HT1080 (cell line): ENCODE data around the gene TMEM164. TPM values are rescaled to one million over a fixed set of nuclear protein-coding genes. Genes with fewer than 3 reads are reported as not detected.
A peak's percentile ranks its signal among the peaks of the same experiment; 100 is the strongest.

Experiments
- DNase-seq: peaks from one replicate; pipeline ENCODE4 v3.0.0-alpha.2; 2015; ENCODE audit warnings: low read depth
- total RNA-seq: library from RNA; depleted of rRNA; stranded (reverse); fragments of >200 nt; shearing (Covaris generic); gene quantifications from 2 replicates; pipeline ENCODE4 v1.2.3, GENCODE V29; 2014

The TMEM164 gene
- total RNA-seq, 1 experiment from 2014 or later, result 26.7 TPM

DNA sequence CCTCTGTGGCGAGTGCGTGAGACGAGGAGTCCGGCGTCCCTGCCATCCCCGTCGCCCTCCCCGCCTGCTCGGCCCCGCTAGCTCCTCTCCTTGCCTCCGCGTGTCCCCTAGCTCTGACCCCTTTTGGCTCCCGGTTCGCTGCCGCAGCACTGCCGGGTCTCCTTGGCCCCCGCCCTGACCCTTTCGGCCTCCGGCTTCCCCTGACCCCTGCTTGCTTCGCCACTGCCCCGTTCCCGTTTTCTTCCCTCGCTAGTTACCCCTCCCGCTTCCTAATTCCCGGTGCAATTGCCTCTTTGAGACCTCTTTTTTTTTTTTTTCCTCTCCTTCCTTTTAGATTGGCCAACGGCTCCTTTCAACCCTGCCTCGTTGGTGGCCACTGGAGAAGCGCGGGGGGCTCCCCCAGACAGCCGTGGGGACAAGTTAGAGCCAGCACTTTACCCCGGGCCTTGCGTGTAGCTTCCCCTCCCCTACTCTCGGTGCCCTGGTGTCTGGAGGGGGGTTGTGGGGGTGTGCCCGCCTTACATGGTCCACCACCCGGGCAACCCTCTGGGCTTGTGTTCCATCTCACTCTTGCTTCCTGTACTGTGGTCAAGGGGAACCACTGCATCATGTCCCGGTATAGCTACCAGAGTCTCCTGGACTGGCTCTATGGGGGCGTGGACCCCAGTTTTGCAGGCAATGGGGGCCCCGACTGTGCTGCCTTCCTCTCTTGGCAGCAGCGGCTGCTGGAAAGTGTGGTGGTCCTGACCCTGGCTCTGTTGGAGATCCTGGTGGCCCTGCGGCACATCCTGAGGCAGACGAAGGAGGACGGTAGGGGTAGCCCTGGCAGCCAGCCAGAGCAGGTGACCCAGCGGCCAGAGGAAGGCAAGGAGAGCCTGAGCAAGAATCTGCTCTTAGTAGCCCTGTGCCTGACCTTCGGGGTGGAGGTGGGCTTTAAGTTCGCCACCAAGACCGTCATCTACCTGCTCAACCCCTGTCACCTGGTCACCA, 548 bp downstream of the TMEM164 start:
- DNase-seq, result no peak

DNA sequence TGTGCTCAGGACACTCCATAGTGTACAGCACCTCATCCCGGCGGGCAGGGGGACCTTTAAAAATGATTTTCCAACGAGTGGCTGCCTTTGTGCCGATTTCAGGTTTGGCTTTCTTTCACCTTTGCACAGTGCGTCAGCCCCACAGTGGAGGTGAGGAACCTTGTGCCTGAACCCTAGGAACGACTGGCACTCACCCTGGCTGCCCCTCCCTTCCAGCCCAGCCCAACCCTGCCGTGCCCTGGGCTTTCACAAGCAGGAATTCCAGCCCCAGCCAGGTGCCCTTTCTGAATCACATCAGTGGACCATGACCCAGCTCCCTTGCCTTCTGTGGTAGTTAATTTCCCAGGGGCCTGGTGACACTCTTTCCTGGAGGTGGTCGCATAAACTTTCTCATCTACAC, 1.3 kb downstream of the TMEM164 start:
- DNase-seq, result no peak

DNA sequence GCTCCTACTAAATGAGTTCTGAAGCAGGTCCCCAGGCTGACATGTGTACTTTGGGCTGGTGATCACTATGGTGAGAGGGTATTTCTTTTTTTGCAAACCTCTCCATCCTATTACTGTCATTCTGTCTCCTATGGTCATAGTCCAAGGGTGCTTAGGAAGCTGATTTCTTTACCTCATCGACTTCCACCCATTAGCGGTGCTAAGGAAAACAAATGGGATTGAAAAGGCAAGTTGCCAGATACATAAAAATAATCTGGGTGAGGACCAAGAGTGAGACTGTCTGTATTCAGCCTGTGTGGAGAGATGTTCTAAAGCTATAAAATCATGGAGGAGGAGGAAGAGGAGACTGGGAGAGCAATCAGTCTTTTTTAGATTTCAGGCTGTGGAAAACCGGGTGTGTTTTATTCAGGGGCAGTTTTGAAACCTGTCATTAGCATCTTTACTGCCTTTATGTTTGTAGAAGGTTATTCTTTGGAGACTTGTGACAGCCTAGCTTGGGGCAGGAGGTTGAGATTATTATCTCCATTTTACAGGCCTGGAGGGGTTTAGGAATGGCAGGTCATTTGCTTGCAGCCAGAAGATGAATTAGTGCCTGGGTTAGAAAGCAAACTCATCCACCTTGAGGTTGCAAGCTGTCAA, 1.9 kb downstream of the TMEM164 start:
- DNase-seq, result no peak

DNA sequence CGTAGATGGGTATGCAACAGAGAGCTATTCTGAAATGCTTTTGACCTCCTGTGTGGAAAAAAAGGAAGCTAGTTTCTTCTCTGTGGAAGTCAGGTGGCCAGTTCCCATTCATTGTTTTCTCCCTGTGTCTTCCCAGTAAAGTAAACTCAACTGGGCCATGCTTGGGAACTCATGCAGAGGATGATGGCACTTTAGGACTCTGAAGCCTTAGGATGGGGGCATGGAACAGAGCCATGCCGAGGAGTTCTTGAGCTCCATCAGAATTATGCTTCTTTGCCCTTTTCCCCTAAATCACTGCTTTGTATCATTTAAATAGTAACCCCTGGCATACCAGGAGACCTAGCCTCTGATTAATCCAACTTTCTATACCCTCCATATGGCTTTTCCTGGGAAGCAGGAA, 3.2 kb downstream of the TMEM164 start:
- DNase-seq, result no peak

DNA sequence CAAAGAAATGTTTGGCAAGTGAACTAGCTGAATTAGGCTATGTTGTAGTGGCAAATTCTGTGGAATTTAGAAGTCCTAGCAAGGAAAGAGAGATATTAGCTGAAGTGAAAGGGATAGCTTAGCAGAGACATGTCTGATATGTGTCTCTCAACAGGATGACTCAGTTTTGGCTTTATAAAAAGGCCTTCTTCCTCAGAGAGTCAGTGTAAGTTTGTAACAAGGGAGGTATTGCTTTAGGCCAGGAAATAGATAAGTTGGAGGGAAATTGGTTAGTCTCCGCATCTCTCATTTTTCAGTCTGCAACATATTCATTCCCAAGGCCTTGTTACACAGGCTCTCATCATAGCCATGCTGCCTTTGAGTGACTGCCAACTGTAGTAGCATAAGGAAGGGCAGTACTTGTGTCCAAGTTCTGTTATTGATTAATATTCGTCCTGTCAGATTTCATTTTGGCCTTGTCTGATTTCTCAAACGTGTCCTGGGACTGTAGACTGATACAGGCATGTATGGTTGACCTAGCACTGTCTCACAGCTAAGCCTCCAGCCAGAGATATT, 4.0 kb downstream of the TMEM164 start:
- peak; percentile 34 for DNase-seq

DNA sequence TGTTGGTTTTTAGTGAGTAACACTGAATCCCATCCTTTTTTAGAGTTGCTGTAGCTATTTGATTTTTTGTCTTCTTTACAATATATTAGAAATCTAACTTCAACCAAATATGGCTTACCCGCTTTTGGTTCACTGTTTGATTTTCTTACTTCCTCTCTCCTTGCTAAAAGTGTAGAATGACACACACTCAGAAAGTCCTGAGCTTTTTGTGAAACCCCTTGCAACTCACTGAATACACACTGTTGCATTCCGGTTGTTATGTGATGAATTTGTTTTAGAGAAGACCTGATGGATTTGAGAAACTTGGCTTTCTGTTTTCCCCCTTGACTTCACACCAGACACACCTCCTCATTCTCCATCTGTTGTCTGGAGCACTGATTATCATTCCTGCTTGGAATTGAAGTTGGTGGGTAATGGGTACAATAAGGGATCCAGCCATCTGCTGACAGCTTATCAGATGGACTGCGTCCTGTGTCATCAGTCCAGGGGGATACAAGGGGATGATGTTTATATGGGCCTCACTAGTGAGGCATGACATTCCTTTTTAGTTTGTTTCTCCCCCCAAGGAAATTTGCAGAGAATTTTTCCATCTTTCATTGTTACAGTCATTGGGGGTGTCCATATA, 5.2 kb downstream of the TMEM164 start:
- no peak for DNase-seq

DNA sequence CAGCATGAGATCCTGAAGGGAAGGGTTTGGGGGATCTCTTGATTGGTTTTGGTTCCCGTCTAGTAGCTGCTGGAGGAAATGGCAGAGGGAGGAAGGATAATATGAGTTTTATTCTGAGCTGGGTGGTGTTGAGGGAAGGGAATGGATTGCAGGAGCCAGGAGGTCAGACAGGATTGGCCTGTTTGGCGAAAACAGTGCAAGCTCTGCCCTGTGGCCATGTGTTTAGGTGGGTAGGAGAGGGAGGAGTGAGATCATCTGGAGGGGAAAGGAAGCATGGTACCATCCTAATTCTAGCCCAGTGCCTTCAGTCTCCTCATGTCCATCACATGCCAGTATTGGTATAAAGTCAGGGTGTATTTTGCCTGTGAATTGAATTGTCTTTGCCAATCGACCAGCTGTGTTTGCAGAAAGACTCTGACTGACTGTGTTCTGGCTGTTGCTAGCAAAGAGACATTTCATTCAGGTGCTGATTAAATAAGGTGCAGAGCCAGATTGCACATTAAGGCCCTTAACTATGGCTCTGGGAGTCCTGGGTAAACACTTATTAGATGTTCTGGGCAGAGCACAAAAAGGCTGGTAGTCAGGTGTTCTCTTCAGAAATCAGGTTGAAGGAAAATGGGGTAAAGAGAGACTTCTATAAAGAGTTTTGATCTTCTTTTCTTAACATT, 10.0 kb downstream of the TMEM164 start:
- DNase-seq, result no peak

DNA sequence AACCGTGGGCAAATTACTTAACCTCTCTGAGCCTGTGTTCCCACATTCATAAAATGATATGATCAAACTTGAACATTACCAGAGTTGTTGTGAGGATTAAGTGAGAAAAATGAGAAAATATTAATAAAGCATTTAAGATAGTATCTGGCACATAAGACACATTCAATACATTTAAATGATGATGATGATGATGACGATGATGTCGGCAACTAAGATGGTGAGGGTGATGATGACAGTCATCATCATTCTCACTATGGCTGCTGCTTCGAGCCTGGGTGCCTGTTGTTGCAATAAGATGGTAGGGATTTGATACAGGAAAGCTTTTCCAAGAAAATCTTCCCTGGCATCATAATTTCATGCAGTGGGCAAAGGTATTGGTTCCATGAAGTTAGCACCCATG, 11.1 kb downstream of the TMEM164 start:
- DNase-seq, result no peak

DNA sequence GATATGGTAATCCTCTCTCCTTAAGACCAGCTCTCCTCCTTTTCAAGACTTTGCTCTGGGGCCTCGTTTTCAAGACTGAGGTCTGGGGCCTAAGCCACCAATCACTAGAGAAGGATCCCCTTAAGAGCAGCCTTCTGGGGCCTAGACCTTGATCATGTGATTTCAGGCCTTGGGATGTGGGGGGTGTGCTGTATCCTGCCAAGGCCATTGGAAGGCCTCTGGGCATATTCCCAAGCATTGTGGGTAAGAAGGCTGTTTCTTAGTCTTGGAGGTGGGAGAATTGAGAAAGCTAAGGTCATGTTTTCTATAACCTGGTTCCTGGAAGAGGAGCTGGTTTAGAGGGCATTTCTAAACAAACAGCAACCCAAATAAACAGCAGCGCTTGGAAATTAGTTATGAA, 12.1 kb downstream of the TMEM164 start:
- DNase-seq, result no peak

DNA sequence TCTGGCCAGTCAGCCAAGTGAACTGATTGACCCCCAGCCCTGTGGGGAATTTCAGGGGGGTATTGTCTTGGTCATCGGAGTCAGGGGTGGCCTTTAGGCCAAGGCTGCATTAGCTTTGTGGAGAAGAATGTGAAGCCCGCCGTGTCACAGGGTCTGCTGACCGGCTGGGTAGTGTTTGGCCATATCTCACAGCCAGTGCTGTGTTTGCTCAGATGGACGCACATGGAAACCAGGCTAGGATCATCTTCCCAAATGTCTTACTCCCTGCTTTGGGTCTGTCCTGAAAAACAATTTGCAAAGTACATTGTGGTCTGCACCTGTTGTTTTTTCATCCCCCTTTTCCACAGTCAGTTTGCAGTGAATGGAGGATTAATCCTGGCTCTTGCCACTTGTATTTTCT, 13.0 kb downstream of the TMEM164 start:
- DNase-seq, result no peak

DNA sequence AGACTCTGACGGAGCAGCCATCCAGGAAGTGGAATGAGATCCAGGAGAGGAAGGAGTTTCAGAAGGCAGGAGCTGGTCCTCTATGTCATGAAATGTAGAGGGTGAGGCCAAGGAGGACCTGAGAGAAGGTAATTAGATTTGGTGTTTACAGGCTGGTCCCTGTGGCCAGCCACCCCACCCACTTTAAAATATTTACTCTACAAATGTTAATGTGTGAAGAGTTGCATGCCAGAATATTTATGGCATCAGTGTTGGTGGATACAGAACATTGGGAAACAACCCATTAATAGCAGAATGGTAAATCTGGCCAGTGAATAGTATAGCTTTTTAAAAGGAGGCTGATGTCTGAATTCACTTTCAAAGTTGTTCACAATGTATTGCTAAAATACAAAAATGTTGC, 17.6 kb downstream of the TMEM164 start:
- no peak for DNase-seq

DNA sequence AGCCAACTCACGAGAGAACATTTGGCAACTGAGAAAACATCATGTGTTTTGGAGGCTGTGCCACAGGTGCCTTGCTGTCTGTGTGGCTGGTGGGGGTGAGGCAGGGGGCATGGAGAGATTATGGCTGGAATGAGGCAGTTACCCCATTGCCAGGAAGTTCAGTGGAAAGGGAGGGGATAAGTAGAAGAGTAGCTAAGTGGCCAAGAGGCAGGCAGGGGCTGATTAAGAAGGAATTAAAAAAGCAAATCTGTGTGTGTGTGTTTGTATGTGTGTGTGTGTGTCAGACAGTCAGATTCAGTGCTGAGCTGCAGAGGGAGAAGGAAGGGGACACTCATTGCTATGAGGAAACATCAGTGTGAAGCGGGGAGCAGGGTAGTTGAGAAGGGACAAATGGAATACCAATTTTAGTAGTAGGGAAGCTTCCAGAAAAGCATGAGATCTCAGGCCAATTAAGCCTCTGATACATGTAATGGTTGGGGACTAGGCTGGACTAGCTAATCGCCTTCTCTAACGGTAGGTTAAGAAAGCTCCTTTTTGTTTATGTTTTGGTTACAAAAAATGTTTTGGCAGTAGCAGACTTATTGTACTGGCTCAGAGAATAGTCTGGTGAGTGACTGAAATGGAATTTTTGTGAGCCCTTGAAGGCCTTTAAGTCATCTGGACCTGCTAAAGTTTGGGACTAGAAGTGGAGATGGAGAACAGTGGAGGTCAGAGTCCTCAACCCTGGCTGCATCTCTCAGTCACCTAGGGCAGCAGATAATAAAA, 18.5 kb downstream of the TMEM164 start:
- DNase-seq, result no peak

DNA sequence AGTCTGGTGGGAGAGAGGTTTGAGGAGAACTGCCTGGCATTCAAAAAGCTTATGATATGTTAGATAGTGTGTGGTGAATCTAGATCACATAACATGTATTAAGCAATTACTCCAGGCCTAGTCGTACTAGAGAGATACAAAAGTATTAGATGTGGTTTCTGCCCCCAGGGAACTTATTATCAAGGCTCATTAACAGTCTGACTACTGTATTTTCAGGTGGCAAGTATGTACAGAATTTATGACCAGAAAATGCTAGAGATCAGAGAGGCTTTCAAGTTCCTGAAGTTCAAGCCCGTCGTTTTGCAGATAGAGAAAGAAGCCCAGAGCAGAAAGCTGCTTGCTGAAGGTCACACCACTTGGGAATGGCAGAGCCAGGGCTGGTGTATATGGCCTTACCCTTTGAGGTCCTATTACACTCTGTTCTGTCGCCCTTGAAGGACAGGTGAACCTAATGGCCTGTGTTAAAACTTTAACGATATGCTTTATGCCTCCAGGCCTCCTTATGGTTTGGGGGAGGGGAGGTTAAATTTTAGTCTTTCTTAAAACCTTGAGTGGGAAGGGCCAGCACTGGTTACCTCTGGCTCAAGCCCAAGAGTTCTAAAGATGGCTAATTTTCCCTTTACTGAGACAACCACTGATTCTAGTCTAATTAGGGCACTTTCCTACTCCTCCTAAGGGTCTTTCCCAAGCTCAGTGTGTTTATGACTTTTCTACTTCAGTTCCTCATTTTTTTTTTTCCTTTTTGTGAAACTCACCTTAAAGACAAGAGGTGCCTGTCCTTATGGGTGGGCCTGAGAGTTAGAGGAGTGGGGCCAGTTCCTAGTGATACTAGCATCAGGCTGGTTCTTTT, 19.9 kb downstream of the TMEM164 start:
- no peak for DNase-seq

DNA sequence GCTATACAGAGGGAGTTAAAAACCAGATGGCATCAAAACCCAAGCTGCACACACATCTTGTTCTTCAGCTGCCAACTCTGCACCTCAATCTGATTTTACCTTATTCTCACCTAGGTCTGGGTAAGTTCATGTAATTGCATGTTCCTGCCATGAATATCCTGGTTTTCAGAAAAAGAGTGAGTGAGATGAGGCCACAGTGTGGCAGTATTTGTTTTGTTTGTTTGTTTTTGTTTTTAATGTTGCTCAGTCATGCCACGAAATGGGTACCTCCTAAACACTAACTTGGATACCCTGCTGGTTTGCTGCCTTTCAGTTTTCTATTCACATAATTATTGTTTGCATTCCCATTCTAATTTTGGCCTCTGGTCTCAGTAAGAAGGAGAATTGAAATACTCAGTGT, 22.5 kb downstream of the TMEM164 start:
- DNase-seq, result no peak

DNA sequence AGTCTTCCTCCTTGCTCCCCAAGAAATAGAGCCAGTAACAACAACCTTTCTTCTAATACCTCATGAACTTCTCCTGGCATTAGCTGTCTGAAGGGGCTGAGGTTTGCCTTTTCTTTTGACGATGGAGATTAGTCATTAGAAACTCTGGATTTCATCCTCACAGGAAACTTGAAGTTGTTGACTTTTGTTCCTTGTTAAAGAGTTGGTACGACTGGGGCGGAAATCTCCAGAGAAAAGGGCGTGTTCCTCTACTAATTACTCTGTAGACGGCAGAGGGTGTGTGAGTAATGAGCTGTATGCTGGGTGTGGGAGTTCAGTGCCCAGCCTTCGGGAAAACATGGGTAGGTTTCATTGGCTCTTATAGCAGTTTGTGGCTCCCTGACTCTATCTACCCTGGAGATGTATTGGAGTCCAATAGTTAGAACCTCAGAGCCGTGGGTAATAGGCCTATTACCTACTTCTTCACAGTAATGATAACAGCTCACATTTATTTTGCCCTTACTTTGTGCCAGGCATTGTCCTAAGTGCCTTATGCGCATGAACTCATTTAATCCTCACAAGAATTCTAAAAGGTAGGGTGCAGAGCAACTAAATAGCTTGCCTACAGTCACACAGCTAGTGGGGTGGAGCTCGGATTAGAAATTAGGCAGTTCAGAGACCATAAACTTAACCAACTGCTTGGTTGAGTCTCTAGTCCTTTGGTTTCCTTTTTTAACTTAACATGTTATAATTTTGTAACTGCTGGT, 23.4 kb downstream of the TMEM164 start:
- peak; percentile 77 for DNase-seq

DNA sequence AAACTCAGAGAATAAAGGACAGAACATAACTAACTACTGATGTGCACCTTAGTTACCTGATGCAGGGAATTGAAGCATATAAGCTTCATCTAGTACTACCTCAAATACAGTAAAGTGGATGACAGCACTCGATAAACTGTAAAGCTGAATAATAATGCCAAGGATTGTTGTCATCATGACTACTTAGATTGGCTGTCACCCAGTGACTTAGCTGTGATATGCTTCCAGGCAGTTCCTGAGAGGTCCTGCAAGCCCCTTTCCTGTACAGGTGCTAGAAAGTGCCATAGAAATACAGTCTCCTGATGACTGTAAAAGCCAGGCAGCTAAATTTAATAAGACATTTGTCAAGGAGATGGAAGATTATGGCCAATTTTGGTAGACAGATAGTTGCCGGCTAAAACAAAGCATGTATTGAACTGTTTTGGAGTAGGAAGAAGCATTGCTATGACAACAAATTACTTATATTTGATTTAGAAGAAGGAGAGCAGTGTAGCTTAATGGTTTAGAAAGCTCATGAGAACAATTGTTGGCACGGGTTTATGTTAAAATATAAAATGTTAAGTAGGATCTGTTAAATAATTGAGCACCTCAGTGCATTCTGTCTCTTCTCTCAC, 29.7 kb downstream of the TMEM164 start:
- no peak for DNase-seq

DNA sequence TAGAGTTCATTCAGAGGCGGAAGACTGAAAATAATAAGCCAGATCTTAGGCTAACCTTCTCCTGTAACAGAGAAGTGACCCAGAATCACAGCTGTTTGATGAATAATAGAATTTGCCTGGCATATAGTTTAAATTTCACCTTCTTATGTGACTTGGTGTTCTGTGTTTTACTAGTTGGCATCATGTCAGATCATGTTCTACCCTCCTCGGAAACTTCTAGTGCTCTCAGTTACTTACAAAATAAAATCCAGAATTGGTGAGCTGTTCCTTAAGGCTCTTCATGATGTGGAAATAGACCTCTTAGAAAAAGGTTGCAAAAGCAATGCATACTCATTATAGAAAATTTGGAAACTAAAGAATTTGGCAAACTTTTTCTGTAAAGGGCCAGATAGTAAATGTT, 31.1 kb downstream of the TMEM164 start:
- DNase-seq, result no peak
